Measurements from ENCODE around the gene ACBD6.

GRCh38 chr1:180271272-180272255, 230.8 kb downstream of the ACBD6 start:
- TF ChIP-seq EZH2 (IDR thresholded peaks at IDR 0.05): no peak
- TF ChIP-seq POLR2AphosphoS5 (IDR thresholded peaks at IDR 0.05; ENCODE audit: borderline replicate concordance, low read depth, low read length): no peak
- no peak for TF ChIP-seq FOXP2 (optimal IDR thresholded peaks at IDR 0.05; ENCODE audit: control extremely low read depth, extremely low read length, insufficient read depth)
